Stimulated activated CD4-positive, alpha-beta T cell treated with anti-CD3 and anti-CD28 coated beads, Interleukin-2, amount 100 ng/mL, for 4 hours (primary cell): ENCODE results near the gene TNFAIP8L2.

Experiments used
- DNase-seq: peaks from one replicate; pipeline ENCODE4 v3.0.0-alpha.2; 2020; ENCODE audit warnings: low read depth

Gene TNFAIP8L2

DNA sequence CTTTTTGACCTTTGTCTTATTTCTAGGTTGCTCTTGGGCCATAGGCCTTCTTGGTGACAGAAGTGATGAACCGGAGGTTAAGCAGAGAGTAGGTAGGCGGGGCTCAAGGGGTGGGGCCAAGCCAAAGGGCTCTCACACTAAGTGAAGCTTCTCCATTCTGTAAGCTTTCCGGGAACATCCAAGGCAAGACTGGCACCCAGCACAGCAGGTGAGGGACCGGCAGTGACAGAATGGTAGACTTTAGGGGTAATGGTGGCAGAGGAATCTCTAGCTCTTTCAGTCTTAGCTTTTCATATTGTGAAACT lies at the start of gene TNFAIP8L2:
Gene TNFAIP8L2, plus strand, starts transcription at position 135 of the 305 bp plus-strand sequence. CDS start 2,049 bp downstream, outside the sequence.
- peak; percentile 63 for DNase-seq

- no peak for DNase-seq
These were observed 49.6 kb upstream of the TNFAIP8L2 start for GRCh38 chr1:151106894-151107293.

DNA sequence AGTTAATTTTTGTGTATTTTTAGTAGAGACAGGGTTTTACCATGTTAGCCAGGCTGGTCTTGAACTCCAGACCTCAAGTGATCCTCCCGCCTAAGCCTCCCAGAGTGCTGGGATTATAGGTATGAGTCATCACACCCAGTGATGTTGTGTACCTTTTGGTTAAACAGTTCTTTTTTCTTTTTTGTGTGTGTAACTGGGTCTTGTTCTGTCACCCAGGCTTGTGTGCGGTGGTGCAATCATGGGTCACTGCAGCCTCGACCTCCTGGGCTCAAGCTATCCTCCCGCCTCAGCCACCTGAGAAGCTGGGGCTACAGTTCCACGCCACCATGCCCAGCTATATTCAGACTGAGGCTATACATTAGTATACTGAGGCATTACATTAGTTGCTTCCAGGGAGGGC lies 48.1 kb upstream of the TNFAIP8L2 start:
- DNase-seq, result no peak

DNA sequence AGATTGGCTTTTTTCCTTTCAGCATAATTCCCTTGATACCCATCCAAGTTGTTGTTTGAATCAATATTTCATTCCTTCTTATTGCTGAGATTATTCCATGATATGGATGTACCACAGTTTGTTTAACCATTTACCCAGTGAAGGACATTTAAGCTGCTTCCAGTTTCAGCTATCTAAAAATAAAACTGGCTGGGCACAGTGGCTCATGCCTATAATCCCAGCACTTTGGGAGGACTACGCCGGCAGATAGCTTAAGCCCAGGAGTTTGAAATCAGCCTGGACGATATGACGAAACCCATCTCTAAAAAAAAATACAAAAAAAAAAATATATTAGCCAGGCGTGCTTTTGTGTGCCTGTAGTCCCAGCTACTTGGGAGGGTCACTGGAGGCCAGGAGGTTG lies 42.6 kb upstream of the TNFAIP8L2 start:
- no peak for DNase-seq

DNA sequence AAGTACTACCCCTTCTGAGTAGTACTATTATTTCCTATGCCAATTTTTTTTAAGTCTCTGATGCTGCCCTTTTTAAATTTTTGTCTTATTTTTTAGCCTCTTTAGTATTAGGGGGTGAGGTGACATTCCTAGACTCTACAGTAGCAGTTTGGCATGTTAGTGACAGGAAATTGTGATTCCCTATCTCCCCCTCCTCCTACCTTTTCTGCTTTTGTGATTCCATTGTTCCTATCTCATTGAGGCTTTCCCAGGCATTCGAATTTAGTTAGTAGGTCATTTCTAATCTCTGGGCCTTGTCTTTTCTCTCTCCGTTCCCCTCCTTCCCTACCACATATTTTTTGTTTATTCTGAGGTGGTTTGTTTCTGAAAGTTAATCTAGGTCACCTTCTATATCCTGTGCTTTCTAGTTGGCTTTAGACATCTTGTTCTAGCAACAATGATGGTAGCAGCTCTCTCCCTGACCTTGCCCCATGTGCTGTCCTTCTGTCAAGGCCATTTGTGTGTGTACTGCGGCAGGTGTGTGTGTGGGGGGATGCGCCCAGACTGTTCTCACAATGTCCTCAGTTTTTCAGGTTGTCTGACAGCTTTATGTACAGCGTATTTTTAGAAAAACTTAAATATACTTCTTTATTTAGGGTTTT lies 31.6 kb upstream of the TNFAIP8L2 start:
- DNase-seq, result no peak

DNA sequence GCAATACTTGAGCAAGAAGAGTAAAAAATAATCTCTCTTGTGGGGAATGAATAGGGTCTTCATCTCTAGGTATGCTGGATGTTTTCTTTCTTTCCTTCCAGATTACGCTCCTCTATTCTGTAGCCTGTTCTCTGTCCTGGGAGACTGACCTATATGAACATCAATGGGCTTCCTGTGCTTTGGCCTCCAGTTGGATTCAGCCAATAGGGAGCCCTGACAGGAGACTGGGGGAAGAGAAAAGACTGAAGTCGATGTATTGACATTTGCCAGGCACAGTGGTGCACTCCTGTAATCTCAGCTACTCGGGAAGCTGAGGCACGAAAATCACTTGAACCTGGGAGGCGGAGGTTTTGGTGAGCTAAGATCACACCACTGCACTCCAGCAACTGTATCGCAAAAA lies 27.6 kb upstream of the TNFAIP8L2 start:
- DNase-seq, result no peak

DNA sequence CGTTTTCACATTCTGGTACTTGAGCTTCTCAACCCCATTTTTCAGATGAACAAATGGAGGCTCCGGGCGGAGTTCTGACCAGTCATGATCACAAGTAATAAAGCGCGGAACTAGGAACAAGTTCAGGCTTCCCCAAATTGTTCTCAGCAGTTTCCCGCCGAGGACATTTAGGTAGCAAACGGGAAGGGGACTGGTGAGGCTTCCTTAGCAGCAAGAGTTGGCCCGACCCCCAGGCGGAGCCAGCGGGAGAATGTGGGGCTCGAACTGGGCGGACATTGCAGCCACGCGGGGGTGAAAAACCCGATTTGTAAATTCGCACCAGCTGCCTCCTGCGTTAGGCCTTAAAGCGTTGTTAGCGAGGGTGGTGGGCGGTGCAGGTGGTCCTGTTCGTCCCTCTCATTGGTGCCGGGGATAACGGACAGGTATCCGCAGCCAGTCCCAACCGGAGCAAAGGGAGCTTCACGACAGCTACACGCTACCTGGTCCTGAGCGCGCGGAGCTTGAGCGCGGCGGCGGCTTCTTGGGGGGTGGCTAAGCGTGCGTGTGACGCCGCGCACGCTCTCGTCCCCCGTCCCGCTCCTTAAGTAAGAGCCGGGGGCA lies 25.4 kb upstream of the TNFAIP8L2 start:
- peak; percentile 77 for DNase-seq

GRCh38 chr1:151131701-151132334 lies 24.6 kb upstream of the TNFAIP8L2 start:
- DNase-seq, result no peak

GRCh38 chr1:151132335-151133017 lies 24.0 kb upstream of the TNFAIP8L2 start:
- no peak for DNase-seq

GRCh38 chr1:151133018-151133806 lies 23.2 kb upstream of the TNFAIP8L2 start:
- DNase-seq, result no peak

GRCh38 chr1:151134396-151134795 lies 22.1 kb upstream of the TNFAIP8L2 start:
- DNase-seq, result no peak

DNA sequence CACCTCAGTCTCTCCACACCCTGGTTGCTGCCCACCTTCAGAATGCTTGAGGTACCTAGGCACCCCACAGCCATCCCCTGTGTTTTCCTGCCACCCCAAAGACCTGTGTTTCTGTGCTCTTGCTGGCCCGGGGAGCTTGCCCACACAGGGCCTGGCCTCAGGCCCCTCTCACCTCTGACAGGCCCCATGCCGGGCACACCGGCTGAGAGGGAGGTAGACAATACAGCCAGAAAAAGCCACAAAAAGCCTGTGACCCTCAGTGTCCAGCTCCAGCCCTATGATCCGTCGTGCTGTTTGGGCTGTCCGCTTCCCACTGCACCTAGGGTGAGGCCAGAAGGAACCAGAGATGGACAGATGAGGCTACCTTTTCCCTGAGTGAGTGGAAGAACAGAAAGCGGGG lies 21.5 kb upstream of the TNFAIP8L2 start:
- DNase-seq, result no peak

DNA sequence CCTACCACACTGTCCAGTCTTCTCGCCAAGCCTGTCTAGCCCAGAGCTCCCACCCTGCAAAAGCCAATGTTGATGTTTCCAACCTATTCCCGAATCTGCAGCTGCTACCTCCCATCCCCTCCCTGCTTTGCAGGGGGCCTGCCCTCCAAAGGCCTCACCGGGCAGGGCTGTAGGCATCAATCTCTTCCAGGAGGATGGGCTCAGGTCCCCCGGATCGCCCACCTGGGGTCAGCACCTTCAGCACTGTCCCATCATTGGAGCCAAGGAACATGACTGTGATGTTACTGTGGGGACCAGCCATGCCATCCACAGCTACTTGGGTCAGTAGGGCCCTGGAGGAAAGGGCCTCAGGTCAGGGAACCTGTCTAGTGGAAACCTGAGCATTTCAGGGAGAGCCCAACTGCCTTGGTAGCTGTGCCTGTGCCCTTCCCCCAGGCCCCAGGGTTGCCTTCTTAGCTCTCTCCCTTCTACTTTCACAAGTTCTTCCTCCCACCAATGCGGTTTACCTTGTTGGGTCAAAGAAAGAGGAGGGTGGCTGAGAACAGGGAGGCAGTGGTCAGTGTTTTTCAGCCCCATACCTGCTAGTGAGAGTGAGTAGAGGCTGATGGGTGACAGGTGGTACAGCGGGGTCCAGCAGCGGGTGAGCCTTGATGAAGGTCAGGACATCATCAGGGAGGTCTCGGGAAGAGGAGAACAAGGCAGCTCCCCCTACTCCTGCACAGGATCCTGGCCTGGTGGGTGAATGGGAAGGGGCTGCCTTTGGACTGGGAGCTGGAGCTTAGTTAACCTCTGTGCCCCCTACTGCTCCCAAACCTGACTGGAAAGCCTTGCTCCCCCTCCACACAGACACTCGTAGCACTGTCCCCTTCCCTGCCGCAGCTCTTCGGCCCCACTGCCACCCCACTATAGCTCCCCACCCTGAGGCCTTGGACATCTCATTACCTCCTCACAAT lies 20.7 kb upstream of the TNFAIP8L2 start:
- DNase-seq, result no peak

DNA sequence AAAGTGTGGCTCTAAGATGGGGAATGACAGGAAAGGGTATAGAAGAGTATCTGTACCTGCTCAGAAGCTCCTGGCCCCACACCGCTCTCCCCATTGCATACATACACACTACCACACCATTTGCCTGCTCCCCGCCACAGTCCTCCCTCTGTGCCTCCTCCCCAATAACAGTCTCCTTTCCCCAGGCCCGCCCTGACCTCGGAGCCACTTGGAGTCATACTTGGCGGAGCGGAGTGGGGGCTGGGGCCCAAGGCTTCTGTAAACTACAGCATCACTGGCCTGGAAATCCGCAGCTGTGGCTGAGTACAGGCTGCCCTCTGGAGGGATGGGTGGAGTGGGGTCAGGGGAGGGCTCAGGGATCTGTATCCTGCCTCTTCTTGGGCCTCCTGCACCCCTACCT lies 18.7 kb upstream of the TNFAIP8L2 start:
- DNase-seq, result no peak

- DNase-seq, result no peak
These were observed 13.9 kb upstream of the TNFAIP8L2 start for GRCh38 chr1:151142411-151143056.

GRCh38 chr1:151143057-151143435 lies 13.4 kb upstream of the TNFAIP8L2 start:
- no peak for DNase-seq

DNA sequence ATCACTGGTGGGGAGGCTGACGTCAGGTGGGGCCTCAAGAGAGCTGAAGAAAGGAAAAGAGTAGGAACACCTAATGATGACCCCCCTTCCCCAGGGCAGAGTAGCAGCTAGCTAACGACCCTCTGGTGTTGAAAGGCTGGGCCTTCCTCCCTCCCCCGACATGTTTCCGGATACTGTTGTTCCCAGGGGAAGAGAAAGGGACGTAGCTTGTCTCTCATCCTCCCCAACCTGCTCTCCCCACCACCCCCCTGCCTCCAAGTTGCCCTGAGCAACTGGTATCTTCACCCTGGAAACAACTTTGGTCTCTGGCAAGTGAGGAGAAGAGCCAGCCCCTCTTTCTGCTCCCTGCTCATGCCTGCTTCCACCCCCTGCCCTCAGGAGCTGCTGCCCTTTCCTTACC lies 12.5 kb upstream of the TNFAIP8L2 start:
- no peak for DNase-seq

- no peak for DNase-seq
These were observed 11.8 kb upstream of the TNFAIP8L2 start for GRCh38 chr1:151144474-151145303.

DNA sequence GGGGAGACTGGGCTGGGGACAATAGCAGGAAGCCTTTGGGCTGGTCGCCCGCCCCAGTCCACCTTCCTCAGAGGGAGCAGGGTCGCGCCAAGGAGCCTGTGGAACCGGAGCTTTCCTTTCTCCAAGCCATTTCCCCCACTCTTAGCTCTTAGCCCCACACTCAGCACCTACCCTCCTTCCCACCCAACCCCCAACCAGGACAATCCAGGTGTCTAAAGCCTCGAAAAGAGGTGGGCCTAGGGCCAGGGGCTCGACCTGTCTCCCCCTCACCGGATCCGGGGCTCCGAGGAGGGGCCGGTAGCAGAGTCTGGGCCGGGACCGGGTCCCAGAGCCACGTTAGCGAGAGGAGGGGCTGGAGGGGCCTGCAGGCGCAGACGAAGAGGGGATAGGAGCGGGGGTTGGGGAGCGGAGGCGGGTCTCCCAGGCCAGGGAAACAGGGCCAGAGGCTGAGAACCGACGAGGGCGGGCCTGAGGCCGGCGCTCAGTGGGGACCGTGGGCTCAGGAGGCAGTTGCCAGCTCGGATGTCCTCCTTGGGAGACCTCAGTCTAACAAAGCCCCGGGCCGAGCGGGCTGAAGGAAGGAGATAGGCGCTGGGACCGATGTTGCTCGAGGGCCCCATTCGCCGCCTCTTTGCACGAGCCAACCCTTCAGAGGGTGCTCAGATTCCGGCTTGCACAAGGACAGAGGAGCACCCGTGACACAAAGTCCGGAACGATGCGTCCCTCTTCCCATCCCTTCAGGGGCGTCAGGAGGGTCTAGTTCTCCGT lies 11.0 kb upstream of the TNFAIP8L2 start:
- no peak for DNase-seq
